ENCODE data around the gene MTRF1. TPM values are rescaled to one million over a fixed set of nuclear protein-coding genes. Genes with fewer than 3 reads are reported as not detected.

Gene MTRF1
- total RNA-seq, 1 experiment from 2014 or later, result 13.7 TPM

GRCh38 chr13:41179593-41180250, 83.7 kb downstream of the MTRF1 start:
- CTCF ChIA-PET, result no interaction called here
- TF ChIP-seq POLR2AphosphoS5 (IDR thresholded peaks at IDR 0.05; ENCODE audit: low read depth, low read length), result no peak
- TF ChIP-seq SIN3A (IDR thresholded peaks at IDR 0.05; ENCODE audit: borderline replicate concordance, insufficient read depth, low read depth, low read length), result no peak
- no peak for TF ChIP-seq TCF7L2 (IDR thresholded peaks at IDR 0.05; ENCODE audit: low read depth, low read length)
- TF ChIP-seq REST (IDR thresholded peaks at IDR 0.05; ENCODE audit: insufficient read depth in 1 of 2, low read depth in 2 of 2, low read length in 1 of 2), result no peak
- TF ChIP-seq CTCF (IDR thresholded peaks at IDR 0.05), result no peak
- Histone ChIP-seq H3K4me3 (ENCODE audit: low read depth in 2 of 2, low read length in 2 of 2) (no peak overlapping the region), H3K27me3 (ENCODE audit: control insufficient read depth, insufficient read depth, low read length) (no peaks in the 10 kb centered on the region), H3K36me3 (ENCODE audit: control insufficient read depth, insufficient read depth, low read length) (no peaks in the 10 kb centered on the region), H3K9me3 (ENCODE audit: control insufficient read depth, insufficient read depth, low read depth, low read length) (no peaks in the 10 kb centered on the region; the same call in 1 of the 2 replicates), H3K4me1 (ENCODE audit: control insufficient read depth, insufficient read depth, low read length) (no peaks in the 10 kb centered on the region), H3K27ac (ENCODE audit: low read length) (no peak overlapping the region)
- in situ Hi-C loops (cut with HindIII; ENCODE audit: low pct_unique_long_range_greater_than_20kb, low sequenced_read_pairs), result no loop called here
- BruUV-seq (replicated peaks), result no TSS peak
- ATAC-seq (no peak), DNase-seq (ENCODE audit: low read depth, low spot score) (no peak)
- POLR2A ChIA-PET, result interaction anchor here (0.5 kb wide), 1 partner anchor 166 kb away, joined by 3 read pairs; no protein-coding TSS in a partner anchor
- intact Hi-C loops (cut with micrococcal nuclease; ENCODE audit: unreplicated experiment), result no loop called here

- DNase-seq (ENCODE audit: low read depth, low spot score) (no peak), ATAC-seq (no peak)
- ChIA-PET CTCF (no interaction called here), POLR2A (no interaction called here)
- H3K27me3 ChIP-seq (ENCODE audit: control insufficient read depth, insufficient read depth, low read length), result no peaks in the 10 kb centered on the region
- in situ Hi-C loops (cut with HindIII; ENCODE audit: low pct_unique_long_range_greater_than_20kb, low sequenced_read_pairs) (no loop called here), intact Hi-C loops (cut with micrococcal nuclease; ENCODE audit: unreplicated experiment) (no loop called here)
- no peaks in the 10 kb centered on the region for H3K36me3 ChIP-seq (ENCODE audit: control insufficient read depth, insufficient read depth, low read length)
- H3K4me3 ChIP-seq (ENCODE audit: low read depth in 2 of 2, low read length in 2 of 2), result no peak overlapping the region
- no peaks in the 10 kb centered on the region for H3K4me1 ChIP-seq (ENCODE audit: control insufficient read depth, insufficient read depth, low read length)
- H3K27ac ChIP-seq (ENCODE audit: low read length), result no peak overlapping the region
- no TSS peak for BruUV-seq (replicated peaks)
- TF ChIP-seq TCF7L2 (IDR thresholded peaks at IDR 0.05; ENCODE audit: low read depth, low read length) (no peak), CTCF (IDR thresholded peaks at IDR 0.05) (no peak), POLR2AphosphoS5 (IDR thresholded peaks at IDR 0.05; ENCODE audit: low read depth, low read length) (no peak), SIN3A (IDR thresholded peaks at IDR 0.05; ENCODE audit: borderline replicate concordance, insufficient read depth, low read depth, low read length) (no peak), REST (IDR thresholded peaks at IDR 0.05; ENCODE audit: insufficient read depth in 1 of 2, low read depth in 2 of 2, low read length in 1 of 2) (no peak)
- H3K9me3 ChIP-seq (ENCODE audit: control insufficient read depth, insufficient read depth, low read depth, low read length), result no peaks in the 10 kb centered on the region; the same call in 1 of the 2 replicates
Observed at GRCh38 chr13:41178040-41178439, 85.3 kb downstream of the MTRF1 start.

Measured in Panc1 (cell line).